ENCODE measurements around the gene PJA2.

Gene PJA2

DNA sequence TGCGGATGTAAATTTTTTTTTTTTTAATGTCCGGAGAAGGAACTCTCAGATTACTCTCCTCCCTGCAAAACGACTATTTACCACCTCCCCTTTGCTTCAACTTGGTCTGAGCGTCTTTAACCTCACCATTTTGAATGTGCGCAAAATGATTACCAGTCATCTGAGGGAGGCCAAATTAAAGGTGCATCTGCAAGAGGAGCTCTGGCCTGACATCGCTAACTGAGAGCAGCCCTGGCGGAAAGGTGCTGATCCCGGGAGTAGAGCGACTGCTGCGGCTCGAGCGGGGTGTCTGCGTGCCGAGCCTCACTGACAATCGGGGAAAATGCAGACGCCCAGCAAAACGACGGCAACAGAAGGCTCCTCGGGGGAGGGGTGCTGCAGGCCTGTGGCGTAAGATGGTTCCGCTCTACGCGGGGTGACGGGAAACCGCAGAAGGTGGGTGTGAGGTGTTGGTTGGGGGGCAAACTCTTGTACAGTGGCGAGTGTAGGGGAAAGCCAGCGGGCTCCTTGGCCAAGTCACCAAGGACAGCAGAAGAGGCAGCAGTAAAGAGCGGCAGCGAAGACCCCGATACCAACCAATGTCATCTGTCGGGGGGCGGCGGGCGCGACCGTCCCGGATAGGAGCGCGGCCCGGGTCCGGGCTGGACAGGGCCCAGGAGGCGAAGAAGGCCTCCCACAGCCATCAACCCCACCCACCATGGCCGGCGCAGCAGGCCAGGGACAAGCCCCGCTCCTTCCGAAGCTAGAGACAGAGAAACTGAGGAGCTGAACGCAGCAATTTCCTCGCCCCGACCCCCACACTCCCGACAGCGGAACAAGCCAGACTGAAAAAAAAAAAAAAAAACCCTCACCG, 557 bp downstream of the PJA2 start:
- DNase-seq, result peak; percentile 78

DNA sequence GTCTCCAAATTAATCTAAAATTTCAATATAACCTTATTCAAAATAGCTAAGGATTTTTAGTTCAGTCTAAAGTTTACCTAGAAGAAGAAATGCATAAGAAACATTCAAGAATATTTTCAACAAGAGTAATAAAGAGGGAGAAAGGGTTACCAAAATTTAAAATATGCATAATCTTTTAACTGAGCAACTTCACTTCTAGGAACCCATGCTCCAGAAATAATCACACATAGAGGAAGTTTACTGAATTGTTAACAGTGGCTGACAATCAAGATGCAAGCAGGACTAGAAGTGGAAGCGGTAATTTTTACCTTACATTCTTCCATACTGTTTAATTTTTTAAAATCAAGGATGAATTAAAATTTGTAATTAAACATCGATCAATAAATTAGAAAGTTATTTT, 1.9 kb downstream of the PJA2 start:
- DNase-seq, result no peak

DNA sequence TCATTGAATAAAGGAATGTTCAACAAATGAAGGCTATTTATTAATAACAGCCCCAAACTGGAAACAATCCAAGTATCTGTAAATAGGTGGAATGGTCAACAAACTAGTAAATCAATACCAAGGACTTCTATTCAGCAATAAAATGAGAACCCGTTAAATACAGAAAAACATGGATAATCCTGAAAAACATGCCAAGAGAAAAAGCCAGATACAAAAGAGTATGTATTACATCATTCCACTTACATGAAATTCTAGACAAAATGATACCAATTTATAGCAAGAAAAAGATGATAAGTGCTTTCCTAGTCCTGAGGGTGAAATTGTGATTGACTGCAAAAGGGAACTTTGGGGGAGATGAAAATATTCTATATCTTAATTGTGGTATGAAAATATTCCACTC, 3.1 kb downstream of the PJA2 start:
- DNase-seq, result no peak

DNA sequence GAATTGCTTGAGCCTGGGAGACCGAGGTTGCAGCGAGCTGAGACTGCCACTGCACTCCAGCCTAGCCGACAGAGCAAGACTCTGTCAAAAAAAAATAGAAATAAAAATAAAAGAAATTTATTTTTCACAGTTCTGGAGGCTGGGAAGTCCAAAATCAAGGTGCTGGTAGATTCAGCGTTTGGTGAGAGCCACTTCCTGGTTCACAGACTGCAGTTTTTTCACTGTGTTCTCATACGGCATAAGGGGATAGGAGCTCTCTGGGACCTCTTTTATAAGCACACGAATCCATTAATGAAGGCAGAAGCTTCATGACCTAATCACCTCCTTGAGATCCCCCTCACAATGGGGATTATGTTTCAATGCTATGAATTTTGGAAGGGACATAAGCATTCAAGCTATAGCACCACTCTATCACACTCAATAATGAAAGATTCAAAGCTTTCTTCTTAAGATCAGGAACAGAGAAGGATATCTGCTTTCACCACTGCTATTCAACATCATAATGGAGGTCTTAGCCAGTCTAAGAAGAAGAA, 5.3 kb downstream of the PJA2 start:
- no peak for DNase-seq

DNA sequence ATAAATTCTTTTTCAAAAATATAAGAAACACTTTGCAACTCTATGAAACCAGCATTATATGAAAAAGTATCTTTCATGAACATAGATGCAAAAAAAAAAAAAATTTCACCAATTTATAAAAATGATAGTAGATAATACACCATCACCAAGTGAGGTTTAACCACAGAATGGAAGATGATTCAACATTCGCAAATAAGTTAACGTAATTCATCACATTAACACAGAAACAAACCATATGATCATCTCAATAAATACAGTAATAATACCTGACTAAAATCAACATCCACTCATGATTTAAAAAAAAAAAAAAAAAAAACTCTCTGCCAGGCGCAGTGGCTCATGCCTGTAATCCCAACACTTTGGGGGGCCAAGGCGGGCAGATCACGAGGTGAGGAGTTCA, 6.3 kb downstream of the PJA2 start:
- no peak for DNase-seq

DNA sequence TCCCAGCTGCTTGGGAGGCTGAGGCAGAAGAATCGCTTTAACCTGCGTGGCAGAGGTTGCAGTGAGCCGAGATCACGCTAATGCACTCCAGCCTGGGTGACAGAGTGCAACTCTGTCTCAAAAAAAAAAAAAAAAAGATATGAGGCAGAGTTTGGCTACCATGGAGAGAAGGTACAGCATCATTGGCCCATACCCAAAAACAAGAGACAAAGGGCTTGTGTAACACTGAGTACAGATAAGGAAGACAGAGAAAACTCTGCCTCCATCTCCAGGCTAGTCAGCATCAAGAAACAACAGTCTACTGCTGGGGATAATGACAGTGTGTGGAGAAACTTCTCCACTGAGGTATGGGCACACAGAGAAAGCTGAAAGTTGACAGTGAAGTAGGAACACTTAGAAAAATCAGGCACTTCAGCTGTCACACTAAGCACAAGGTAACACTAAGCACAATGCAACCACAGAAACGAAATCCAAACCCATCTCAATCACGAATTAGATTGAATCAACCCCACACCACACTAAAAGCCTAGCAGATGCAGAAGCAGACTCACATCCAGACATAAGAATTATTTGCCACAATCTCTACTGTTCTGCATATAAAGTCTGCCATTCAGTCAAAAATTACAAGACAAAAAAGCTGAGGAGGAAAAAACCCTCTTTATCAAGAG, 10.5 kb downstream of the PJA2 start:
- DNase-seq, result no peak

DNA sequence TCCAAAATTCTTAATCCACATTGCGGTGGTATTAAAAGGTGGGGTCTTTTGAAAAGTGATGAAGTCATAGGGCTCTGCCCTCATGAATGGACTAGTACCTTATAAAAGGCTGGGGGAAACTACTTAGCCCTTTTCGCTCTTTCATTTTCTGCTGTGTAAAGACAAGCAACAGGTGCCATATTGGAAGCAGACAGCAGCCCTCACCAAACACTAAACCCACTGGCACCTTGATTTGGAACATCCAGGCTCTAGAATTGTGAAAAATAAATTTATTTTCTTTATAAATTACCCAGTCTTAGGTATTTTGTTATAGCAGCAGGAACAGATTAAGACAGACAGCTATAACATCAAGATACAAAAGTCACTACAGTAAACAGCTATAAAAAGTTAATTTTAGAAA, 12.8 kb downstream of the PJA2 start:
- DNase-seq, result no peak

DNA sequence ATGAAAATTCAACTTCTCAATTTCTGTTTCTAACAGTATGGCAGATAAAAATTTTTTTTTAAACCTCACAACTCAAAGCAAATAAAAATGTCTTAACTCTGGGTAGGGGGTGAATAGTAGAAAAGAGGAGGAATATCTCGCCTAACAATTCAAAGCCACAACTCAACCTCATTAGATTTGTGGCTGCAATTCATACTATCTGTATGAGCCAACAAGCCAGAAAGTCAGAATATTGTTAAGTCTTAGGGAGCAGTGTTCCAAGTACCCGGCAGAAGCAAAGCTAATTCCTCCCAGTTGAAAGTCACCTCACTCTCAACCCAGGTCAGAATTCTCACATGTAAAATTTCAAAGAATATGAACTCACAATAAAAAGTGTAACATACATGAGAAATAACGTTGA, 15.0 kb downstream of the PJA2 start:
- no peak for DNase-seq

DNA sequence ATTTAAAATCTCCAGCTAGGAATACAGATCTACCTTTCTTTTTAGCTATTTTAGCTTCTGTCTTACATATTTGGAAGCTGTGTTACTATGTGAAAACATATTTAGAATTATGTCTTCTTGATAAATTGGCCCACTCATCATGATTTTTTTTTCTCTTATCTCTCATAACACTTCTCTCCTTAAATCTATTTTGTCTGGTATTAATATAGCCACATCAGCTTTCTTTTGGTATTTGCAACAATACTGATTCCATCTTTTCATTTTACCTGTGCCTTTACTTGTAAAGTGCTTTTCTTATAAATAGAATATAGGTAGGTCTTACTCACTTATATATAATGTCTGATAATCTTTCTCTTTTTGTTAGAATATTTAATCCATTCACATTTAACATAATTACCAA, 19.6 kb downstream of the PJA2 start:
- no peak for DNase-seq

DNA sequence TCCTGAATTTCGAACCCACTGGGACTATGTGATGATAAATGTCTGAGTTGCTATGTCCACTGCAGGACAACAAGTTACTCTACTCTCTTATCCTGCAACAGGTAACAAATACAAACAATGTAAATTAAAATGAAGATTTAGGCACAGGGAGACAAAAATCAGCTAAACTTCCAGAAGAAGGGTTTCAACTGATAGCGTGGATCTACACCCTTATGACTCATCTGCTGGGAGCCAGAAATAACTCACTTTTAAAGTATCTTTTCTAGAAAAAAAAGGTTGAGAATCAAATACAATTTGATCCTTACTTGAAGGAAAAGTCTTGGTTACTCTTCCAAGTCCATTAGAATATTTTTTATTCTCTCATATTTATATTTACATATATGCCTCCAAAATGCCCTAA, 21.4 kb downstream of the PJA2 start:
- no peak for DNase-seq

DNA sequence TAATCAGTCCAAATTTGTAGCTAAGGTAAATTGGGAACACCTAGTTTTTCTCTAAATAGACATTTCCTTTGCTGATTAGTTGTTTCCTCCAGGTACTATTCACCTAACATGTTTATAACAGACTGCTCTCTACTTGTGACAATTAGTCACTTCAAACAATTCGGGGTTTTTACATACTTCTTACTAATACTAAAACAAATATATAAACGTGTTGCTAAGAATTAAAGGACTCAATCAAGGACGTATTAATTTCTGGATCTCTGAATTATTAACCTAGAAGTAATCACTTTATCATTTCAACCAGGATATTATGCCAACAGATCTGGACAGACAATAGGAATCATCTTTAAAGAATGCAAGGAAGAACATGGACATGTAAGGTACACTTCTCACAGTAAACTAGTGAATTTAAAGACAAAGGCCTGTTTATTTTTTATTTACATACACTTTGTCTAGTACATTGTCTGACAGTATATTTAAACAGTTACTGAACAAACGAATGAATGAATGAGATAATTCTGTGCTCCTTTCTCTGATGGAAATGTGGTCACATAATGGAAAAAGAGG, 22.3 kb downstream of the PJA2 start:
- DNase-seq, result no peak

DNA sequence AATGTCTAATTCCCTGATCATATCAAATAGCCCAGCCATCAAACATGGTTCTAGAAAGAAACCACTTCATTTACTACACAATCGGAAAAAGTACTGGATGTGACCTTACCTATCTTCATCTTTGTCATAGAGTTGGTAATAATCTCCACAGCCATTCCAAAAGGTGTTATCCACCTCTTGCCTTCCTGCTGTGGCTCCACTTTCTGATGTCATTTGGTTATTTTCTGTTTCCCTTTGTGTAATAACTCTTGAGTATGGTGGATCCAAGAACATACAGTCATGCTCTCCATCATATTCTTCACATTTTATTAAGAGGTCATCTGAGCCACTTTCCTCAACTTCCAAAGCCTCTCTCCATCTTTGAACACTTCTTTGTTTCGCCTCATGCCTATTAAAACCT, 31.7 kb downstream of the PJA2 start:
- no peak for DNase-seq

DNA sequence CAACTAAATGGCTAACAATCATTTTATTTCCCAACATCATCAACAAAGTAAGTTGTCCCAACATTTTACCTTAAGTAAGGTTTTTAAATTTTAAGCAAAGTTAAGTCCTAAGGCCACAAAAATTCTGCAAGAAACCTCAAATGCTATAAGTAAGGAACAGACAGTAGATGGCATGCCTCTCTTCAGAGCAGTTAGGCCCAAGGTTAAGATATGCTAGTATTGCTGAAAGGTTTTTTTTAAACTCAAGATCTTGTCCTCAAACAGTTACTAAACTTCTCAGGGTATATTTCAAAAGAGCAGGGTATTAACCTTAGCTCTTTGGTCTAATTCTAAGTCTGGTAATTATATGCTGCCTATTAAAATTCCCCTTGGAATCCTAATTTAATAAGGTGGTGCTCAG, 35.1 kb downstream of the PJA2 start:
- DNase-seq, result no peak

DNA sequence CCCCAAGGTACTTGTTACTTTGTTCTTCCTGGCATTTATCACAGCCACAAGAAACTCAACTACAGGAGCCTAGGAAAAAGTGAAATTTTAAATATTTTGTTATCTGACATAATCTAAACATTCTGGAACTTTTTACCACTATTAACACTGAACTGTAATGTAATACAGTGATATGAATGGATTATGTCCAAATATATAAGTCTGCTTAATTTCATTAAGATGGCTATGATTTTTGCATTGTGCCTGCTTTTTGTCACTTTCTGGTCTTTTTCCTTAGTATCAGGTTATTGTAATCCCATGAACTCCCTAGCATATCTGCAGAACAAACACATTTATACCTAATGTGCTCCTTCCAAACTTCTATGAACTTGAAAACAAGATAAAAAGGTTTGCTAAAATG, 35.8 kb downstream of the PJA2 start:
- no peak for DNase-seq

DNA sequence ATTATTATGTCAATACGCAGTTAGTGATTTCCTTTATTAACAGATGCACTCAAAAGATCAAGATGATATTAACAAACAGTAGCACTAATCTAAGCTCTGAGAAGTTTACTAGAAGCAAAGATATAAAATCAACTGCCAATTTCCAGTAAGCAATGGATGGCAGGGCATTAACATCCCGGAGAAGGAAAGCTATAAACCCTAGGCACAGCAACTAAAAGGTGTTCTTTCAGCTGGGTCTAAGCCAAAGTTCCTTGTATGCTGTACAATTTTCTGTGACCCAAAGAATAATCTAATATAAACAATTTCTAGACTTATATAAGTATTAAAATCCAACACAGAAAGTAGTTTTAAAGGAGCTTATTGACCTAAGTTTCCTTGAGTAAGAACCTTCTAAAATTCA, 39.4 kb downstream of the PJA2 start:
- no peak for DNase-seq

DNA sequence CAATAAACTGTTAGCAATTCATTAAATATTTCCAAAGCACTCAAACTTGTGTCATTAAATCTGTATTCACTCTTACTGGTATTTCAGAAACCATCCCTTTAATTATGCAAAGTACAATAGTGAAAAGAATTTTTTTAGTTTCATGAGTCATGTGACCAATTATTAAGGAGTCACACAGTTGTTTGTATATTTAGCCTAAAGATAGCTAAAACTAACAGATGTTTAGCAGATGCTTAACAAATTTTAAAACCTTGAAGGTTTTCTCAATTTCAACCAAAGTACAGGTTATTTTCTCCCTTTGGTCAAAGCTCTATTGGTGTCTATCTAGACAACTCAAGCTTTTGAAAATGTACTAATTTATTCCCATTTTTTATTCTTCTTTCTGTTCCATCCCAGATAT, 44.1 kb downstream of the PJA2 start:
- DNase-seq, result no peak

DNA sequence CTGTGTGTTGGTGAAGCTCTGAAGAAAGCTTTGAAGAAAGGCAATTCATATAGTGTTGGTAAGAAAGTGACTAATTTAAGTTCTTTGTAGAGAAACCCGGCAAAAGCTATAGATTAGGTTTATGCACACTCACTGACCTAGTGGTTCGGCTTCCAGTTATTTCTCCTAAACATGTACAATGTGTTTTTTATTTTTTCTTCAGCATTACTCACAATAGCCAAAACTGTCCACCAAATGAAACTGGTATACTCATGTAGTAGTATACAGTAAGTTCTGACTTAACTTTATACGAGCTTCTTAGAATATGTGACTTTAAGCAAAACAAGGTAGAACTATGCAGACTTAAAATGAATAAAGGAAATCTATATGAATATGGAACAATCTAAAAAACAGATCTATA, 44.8 kb downstream of the PJA2 start:
- DNase-seq, result no peak

DNA sequence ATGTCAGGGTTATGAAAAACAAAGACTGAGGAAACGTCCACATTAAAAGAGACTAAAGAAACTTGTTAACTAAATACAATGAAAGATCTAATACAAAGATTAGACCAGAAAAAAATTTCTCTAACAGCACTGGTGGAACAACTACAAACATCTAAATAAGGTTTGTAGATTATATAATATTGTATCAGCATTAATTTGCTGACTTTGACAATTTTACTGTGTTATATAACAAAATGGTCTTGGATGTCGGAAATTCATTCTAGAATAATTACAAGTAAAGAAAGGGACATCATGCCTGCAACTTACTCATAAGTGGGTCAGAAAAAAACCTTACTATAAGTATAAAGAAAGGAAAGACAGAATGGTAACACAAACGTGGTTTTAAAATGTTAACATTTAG, 50.1 kb downstream of the PJA2 start:
- DNase-seq, result no peak

DNA sequence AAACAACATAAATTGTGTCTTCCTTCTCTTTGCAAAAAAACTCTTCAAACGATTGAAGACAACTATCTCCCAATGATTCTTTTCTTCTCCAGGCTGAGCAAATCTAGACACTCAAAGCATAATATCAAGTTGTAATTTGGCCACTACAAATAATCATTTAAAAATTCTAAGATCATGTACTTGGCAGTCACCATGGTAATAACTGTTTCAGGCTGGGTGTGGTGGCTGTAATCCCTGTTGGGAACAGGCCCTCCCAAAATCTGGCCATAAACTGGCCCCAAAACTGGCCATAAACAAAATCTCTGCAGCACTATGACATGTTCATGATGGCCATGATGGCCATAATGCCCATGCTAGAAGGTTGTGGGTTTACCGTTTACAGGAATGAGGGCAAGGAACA, 52.0 kb downstream of the PJA2 start:
- no peak for DNase-seq

DNA sequence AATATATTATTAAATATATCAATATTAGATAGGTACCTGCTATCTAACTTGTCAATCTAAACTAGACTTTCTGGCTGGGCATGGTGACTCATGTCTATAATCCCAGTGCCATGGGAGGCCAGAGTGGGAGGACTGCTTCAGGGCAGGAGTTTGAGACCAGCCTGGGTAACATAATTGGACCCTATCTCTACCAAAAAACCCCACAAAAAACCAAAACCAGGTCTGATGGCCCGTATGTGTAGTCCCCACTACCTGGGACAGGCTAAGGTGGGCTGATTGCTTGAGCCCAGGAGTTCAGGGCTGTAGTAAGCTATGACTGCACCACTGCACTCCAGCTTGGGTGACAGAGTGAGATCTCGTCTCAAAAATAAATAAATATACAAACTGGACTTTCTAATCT, 55.0 kb downstream of the PJA2 start:
- no peak for DNase-seq

DNA sequence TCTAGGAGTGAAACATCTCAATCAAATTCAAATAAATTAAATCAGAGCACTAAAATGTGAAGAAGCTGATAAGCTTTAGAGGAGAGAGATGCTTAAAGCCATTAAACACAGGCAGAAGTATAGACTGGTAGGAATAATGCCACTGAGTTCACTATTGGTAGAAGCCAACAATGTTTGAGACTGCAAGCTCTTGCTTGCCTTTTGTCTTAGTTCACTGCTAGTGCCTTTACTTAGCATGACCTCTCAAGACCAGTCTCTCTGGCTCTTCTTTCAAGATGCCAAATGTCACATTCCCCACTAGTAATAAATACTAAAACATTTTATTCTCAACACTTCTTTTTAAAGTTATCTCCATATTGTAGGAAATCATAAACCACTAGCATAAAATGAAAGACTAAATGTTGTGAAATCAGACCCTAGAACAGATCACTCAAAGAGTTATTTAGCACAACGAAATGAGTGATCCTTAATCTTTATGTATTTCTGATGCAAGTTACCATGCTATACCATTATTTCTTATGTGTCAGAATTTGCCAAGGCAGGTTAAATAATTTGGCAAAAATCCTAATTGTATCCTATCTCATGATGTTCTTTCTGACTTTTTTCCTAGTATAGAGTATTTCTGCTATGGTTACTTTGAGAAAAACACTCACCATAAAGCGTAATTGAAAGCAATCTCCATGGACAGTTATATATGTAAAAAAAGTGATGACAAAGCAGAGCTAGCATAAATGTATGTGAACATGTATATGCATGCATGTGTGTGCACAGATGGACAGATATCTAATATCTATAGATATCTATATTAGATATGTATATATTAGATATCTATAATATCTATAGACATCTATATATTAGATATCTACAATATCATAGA, 57.5 kb downstream of the PJA2 start:
- DNase-seq, result no peak

DNA sequence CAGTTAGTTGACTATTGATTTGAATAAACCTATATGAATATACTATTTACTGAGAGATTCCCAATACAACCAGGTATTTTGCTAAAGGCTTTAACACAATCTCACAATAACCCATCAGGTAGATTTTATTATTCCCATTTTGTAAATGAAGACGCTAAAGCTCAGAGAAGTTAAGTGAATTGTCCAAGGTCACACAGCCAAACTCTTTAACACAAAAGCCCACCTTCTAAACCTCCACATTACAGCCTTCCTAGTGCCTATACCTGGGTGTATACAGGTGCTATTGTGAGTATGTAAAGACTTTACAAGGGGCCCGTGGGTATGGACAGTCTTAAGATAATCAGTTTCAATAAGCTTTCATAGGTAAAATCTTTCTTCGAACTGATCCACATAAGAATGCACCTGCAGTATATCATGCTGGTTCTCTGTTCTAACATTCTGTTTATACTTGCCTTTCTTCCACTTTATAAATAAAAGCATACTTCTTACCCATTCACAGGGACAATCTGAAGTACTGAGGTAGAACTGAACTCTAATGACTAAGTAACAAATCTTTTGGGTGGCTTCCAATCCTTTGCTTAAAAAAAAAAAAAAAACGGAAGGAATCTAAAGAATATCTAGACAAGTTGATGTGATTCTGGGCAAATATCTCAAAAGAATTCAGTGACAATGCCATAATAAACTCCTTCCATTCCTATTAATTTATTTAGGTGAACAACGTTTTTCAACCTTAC, 59.1 kb downstream of the PJA2 start:
- no peak for DNase-seq
